Thyroid gland (tissue), 4 donors: Measurements from ENCODE around the gene CNOT2.
"Not testable (repeated sequence)": the region's sequence is repeated elsewhere in the genome, so short reads cannot be mapped to it uniquely, and the experiment has no call there.

ENCODE experiments used
- POLR2A ChIP-seq, 2 donors: fragments of 450-650 bp; IDR thresholded peaks; one replicate each; pipeline ENCODE4 v1.6.1; 2017; ENCODE audit warnings: antibody characterized with exemption in 2 of 2, mild to moderate bottlenecking in 2 of 2, moderate library complexity in 1 of 2
- TF ChIP-seq, protein P1 (sequence below), 6 experiments: fragments of 200-600 bp in 3 of 6; fragments of 450-650 bp in 3 of 6; sonication (generic) in 3 of 6; IDR thresholded peaks; one replicate each; pipeline ENCODE4 v1.5.1; 2016 to 2019; ENCODE audit warnings: antibody characterized with exemption in 6 of 6, mild to moderate bottlenecking in 2 of 6, inconsistent platforms in 1 of 6, moderate library complexity in 1 of 6

- TF ChIP-seq, protein P1, sequence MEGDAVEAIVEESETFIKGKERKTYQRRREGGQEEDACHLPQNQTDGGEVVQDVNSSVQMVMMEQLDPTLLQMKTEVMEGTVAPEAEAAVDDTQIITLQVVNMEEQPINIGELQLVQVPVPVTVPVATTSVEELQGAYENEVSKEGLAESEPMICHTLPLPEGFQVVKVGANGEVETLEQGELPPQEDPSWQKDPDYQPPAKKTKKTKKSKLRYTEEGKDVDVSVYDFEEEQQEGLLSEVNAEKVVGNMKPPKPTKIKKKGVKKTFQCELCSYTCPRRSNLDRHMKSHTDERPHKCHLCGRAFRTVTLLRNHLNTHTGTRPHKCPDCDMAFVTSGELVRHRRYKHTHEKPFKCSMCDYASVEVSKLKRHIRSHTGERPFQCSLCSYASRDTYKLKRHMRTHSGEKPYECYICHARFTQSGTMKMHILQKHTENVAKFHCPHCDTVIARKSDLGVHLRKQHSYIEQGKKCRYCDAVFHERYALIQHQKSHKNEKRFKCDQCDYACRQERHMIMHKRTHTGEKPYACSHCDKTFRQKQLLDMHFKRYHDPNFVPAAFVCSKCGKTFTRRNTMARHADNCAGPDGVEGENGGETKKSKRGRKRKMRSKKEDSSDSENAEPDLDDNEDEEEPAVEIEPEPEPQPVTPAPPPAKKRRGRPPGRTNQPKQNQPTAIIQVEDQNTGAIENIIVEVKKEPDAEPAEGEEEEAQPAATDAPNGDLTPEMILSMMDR (IDR thresholded peaks at IDR 0.05): not testable (repeated sequence)
- TF ChIP-seq POLR2A (IDR thresholded peaks at IDR 0.05): not testable (repeated sequence)
Measured at GRCh38 chr12:70392631-70393030, 149.4 kb downstream of the CNOT2 start.
